HL-60 (cell line): ENCODE data around the gene FRS3.
A peak's percentile ranks its signal among the peaks of the same experiment; 100 is the strongest.

ENCODE experiments used
- CTCF ChIP-seq: IDR thresholded peaks from one replicate; pipeline ENCODE4 v1.5.1; 2011; ENCODE audit warnings: low read length, control low read depth, inconsistent platforms; ENCODE audit not compliant: insufficient read depth
- POLR2AphosphoS5 ChIP-seq: IDR thresholded peaks from 2 replicates; pipeline ENCODE4 v1.6.1; 2012; ENCODE audit warnings: low read depth
- REST ChIP-seq: IDR thresholded peaks from 2 replicates; pipeline ENCODE4 v1.6.1; 2012; ENCODE audit warnings: low read depth; ENCODE audit not compliant: insufficient replicate concordance
- SPI1 ChIP-seq: IDR thresholded peaks from 2 replicates; pipeline ENCODE4 v1.6.1; 2012; ENCODE audit warnings: low read depth, mild to moderate bottlenecking, borderline replicate concordance

- TF ChIP-seq CTCF (peak; percentile 26), POLR2AphosphoS5 (no peak), REST (no peak), SPI1 (no peak)
Measured at GRCh38 chr6:41786451-41787218, 6.9 kb upstream of the FRS3 start.
